ENCODE measurements around the gene SLC8B1.
A peak's percentile ranks its signal among the peaks of the same experiment; 100 is the strongest.
"Not testable (repeated sequence)": the region's sequence is repeated elsewhere in the genome, so short reads cannot be mapped to it uniquely, and the experiment has no call there.

SLC8B1 gene

GRCh38 chr12:113354192-113354591 is 19.3 kb upstream of the SLC8B1 start:
- DNase-seq = not testable (repeated sequence)

GRCh38 chr12:113351089-113351488 is 16.2 kb upstream of the SLC8B1 start:
- no peak for DNase-seq

- DNase-seq = no peak
Measured at GRCh38 chr12:113348849-113349536, 14.1 kb upstream of the SLC8B1 start.

- no peak for DNase-seq
Measured at GRCh38 chr12:113347892-113348291, 13.0 kb upstream of the SLC8B1 start.

GRCh38 chr12:113347107-113347506 is 12.2 kb upstream of the SLC8B1 start:
- DNase-seq = no peak

- DNase-seq = no peak
Measured at GRCh38 chr12:113346353-113346752, 11.4 kb upstream of the SLC8B1 start.

- no peak for DNase-seq
Measured at GRCh38 chr12:113345318-113345717, 10.4 kb upstream of the SLC8B1 start.

- DNase-seq = no peak
Measured at GRCh38 chr12:113341535-113341934, 6.6 kb upstream of the SLC8B1 start.

GRCh38 chr12:113340061-113340460 is 5.2 kb upstream of the SLC8B1 start:
- DNase-seq = no peak

GRCh38 chr12:113339540-113339939 is 4.6 kb upstream of the SLC8B1 start:
- DNase-seq = no peak

- no peak for DNase-seq
Measured at GRCh38 chr12:113333877-113334785, 778 bp downstream of the SLC8B1 start.

- DNase-seq = no peak
Measured at GRCh38 chr12:113333418-113333750, 1.5 kb downstream of the SLC8B1 start.

- peak; percentile 16 for DNase-seq
Measured at GRCh38 chr12:113332688-113333417, 2.1 kb downstream of the SLC8B1 start.

GRCh38 chr12:113330505-113330904 is 4.4 kb downstream of the SLC8B1 start:
- no peak for DNase-seq

- DNase-seq = no peak
Measured at GRCh38 chr12:113329791-113330417, 5.0 kb downstream of the SLC8B1 start.

GRCh38 chr12:113329022-113329790 is 5.7 kb downstream of the SLC8B1 start:
- DNase-seq = no peak

- no peak for DNase-seq
Measured at GRCh38 chr12:113328368-113328889, 6.5 kb downstream of the SLC8B1 start.

GRCh38 chr12:113326775-113327395 is 8.0 kb downstream of the SLC8B1 start:
- DNase-seq = no peak

- no peak for DNase-seq
Measured at GRCh38 chr12:113325916-113326315, 9.0 kb downstream of the SLC8B1 start.

- DNase-seq = no peak
Measured at GRCh38 chr12:113322343-113322742, 12.6 kb downstream of the SLC8B1 start.

- DNase-seq = no peak
Measured at GRCh38 chr12:113320401-113320800, 14.5 kb downstream of the SLC8B1 start.
